ENCODE data around the gene TMEM175. TPM values are rescaled to one million over a fixed set of nuclear protein-coding genes. Genes with fewer than 3 reads are reported as not detected.

The TMEM175 gene
- total RNA-seq, 4 donors from 2014 or later: 17.4 to 39.1 (median 30.1) TPM

GRCh38 chr4:988726-989721, 56.8 kb downstream of the TMEM175 start:
- H3K4me3 ChIP-seq (ENCODE audit: low read depth, poor library complexity, severe bottlenecking): no peak overlapping the region
- 93 to 94% methylated on average over 42 to 58 of the region's 69 CpGs for WGBS, 2 donors
- intact Hi-C loops (cut with DNase I; ENCODE audit: low total_unique reads): no loop called here
- no peak for DNase-seq (ENCODE audit: low spot score in 2 of 2)
- TF ChIP-seq POLR2A (IDR thresholded peaks at IDR 0.05): no peak
- TF ChIP-seq, protein P1, sequence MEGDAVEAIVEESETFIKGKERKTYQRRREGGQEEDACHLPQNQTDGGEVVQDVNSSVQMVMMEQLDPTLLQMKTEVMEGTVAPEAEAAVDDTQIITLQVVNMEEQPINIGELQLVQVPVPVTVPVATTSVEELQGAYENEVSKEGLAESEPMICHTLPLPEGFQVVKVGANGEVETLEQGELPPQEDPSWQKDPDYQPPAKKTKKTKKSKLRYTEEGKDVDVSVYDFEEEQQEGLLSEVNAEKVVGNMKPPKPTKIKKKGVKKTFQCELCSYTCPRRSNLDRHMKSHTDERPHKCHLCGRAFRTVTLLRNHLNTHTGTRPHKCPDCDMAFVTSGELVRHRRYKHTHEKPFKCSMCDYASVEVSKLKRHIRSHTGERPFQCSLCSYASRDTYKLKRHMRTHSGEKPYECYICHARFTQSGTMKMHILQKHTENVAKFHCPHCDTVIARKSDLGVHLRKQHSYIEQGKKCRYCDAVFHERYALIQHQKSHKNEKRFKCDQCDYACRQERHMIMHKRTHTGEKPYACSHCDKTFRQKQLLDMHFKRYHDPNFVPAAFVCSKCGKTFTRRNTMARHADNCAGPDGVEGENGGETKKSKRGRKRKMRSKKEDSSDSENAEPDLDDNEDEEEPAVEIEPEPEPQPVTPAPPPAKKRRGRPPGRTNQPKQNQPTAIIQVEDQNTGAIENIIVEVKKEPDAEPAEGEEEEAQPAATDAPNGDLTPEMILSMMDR (IDR thresholded peaks at IDR 0.05): no peak

- no peak overlapping the region for H3K4me3 ChIP-seq (ENCODE audit: low read depth, poor library complexity, severe bottlenecking)
- 97% methylated on average over 45 to 55 of the region's 58 CpGs for WGBS, 2 donors
- DNase-seq (ENCODE audit: low spot score in 2 of 2): no peak
- intact Hi-C loops (cut with DNase I; ENCODE audit: low total_unique reads): no loop called here
- no peak for TF ChIP-seq POLR2A (IDR thresholded peaks at IDR 0.05)
- TF ChIP-seq, protein P1 (IDR thresholded peaks at IDR 0.05): no peak
Measured at GRCh38 chr4:989722-990471, 57.6 kb downstream of the TMEM175 start.

- TF ChIP-seq, protein P1 (IDR thresholded peaks at IDR 0.05): no peak
- TF ChIP-seq POLR2A (IDR thresholded peaks at IDR 0.05): no peak
- WGBS, 2 donors: 93 to 94% methylated on average over 18 to 26 of the region's 26 CpGs
- intact Hi-C loops (cut with DNase I; ENCODE audit: low total_unique reads): no loop called here
- H3K4me3 ChIP-seq (ENCODE audit: low read depth, poor library complexity, severe bottlenecking): no peak overlapping the region
- no peak for DNase-seq (ENCODE audit: low spot score in 2 of 2)
Measured at GRCh38 chr4:990746-991367, 58.6 kb downstream of the TMEM175 start.

- intact Hi-C loops (cut with DNase I; ENCODE audit: low total_unique reads): no loop called here
- no peak for TF ChIP-seq POLR2A (IDR thresholded peaks at IDR 0.05)
- TF ChIP-seq, protein P1 (IDR thresholded peaks at IDR 0.05): no peak
- no peak overlapping the region for H3K4me3 ChIP-seq (ENCODE audit: low read depth, poor library complexity, severe bottlenecking)
- WGBS, 2 donors: 92% methylated on average over 37 to 42 of the region's 50 CpGs
- DNase-seq (ENCODE audit: low spot score in 2 of 2): no peak
Measured at GRCh38 chr4:991451-992296, 59.4 kb downstream of the TMEM175 start.

All from lower leg skin (tissue), 4 donors.